GM19438 (cell line): ENCODE results near the gene GHRHR.

ENCODE experiments used
- ATAC-seq: cut with Tn5 transposase; IDR thresholded peaks from one replicate; pipeline ENCODE4 v1.9.1; 2021; ENCODE audit warnings: low read depth; ENCODE audit not compliant: unreplicated experiment

GHRHR gene

DNA sequence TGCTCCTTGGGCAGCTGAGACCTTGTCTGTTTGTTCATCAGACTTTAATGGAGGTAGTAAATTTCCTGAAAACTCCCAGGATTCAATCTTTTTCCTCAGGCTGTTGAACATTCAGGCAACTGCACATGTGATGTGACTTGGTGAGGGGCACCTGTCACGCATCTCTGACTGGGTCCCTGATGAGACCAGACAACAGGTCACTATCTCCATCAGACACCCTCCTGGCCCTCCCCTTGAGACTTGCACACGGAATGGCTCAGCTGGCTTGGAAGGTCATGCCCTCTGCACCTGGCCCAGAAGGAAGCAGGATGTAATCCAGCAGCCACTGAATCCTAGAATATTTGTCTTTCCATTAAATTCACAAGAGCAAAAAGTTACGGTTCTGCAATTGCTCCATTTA, 36.2 kb upstream of the GHRHR start:
- ATAC-seq, result no peak

GRCh38 chr7:30928254-30928872, 35.4 kb upstream of the GHRHR start:
- ATAC-seq, result no peak

DNA sequence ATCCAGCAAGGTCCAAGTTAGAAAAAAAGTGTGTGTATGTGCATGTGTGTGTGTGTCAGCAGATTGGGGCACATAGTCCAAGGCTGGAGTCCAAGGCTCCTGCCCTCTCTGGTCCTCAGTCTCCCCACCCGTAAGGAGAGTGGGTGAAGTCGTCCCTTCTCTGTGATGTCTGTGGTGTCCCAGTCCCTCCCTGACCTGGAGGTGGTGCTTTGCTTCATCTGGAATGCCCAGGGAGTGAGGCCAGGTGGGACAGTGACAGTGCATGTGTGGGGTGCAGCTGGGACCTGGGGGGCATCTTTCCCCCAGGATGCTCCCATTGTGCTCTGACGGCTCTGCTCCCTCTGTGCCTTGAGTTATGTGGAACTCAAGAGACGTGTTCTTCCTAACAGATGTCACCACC, 34.1 kb upstream of the GHRHR start:
- no peak for ATAC-seq

DNA sequence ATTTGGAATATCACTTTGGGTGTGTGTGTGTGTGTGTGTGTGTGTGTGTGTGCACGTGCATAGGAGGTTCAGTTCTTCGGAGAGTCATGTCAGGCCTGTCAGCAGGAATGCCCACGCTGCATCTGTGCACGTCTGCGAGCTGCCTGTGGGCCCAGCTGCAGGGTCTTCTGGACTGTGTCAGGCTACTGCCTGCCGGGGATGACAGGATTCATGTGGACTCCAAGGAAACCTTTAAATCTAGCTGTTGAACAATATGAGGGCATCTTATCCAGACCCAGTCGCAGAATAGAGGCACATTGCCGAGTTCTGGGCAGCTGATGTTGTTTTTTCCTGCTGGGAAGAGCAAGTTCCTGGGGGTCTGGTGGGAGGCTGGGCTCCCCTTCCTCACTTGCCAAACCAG, 33.1 kb upstream of the GHRHR start:
- ATAC-seq, result no peak

GRCh38 chr7:30931161-30931928, 32.4 kb upstream of the GHRHR start:
- ATAC-seq, result no peak

DNA sequence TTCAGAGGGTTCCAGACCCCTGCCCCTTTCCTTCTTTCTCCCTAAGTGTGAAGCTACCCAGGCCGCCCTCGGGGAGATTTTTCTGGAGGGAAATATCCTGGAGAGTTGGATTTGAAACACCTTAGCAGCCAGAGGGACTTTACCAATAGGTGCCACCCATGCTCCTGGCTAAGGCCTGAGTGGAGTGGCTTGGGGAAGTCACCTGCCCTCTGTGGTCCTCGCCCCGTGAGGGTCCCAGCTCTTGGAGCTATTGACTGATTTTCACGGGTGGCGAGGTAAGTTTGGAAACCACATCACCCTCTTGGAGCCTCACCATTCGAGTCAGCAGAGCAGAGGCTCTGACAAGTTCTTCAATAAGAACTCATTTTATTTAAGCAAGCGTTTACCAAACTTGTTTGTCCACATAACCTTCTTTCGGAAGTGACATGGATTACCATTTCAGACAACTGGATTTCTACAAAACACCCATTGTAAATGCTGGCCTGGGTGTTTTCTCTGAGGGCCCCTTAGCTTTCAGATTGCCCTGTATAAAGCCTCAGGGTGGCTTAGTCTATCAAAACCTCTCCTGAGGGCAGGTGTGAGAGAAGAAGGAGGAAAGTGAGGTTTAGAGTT, 31.7 kb upstream of the GHRHR start:
- no peak for ATAC-seq

DNA sequence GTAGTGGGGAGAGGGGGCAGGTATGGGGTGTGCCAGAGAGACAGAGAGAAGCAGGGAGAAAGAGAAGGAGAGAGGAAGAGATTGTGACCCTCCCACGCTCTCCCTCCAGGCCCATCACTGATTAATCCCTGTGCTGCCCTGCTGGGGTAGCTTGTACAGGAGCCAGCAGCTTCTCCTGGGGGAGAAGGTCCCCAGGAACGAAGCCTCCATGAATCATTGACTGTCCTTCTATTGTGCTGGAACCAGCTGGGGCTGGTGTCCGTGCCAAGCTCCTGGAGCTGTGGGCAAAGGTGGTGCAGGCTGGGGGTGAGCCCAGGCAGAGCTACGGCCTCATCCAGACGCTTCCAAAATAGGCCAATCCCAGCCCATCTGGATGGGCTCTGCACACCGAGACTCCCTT, 31.2 kb upstream of the GHRHR start:
- no peak for ATAC-seq

DNA sequence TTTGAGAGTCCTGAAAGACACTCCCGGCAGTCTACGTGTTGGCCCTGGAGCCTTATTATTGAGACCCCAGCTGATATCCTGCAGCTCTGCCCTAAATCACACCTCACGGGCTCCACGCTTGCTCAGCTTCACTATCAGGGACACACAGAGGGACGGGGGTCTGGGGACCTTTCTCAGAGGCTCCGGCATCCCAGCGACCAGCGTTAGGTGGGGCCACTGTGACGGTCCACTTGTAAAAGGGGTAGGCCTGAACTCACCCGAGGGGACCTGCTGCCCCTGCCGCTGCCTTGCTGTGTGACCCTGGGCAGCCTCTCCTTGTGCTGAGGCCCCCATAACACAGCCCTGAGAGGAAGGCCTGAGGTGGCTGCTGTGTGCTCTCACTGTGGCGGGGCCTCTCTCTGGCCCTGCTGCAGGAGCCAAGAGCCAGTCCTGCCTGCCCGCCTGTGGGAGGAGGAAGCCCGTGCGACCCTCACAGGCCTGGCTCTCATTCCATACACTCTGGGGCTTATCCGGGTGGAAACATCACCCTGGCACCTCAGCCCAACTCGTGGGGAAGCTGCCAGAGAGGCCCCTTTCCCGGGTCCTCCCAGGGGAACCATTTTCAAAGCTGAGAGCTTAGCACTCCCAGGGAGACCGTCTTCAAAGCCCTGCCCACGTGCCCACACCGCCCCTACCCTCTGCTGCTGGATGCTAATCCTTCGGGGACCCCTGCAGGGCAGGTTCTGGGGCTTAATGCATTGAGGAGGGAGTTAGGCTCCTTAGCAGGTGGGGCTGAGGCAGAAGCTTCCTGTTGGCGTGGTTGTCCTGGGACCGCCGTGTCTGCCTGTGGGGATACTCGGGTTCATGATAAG, 30.4 kb upstream of the GHRHR start:
- no peak for ATAC-seq

DNA sequence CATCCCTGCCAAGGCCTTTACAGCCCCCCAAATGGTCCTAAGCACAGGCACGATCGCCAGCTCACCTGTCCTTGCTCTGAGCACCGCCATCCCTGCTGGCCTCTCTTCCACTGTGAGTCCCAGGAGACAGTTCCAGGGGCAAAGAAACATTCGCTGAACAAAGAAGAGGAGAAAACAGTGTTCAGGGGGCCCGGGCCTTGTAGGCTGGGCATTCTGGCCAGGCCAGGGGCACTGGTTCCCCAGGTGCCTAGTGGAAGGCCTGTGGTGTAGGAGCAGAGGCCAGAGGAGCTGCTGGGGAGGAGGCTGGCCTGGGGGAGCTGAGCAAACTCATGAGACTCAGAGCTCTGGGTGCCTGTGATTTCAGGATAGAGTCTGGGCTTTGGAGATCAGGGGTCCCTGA, 29.5 kb upstream of the GHRHR start:
- ATAC-seq, result no peak

- ATAC-seq, result no peak
Measured at GRCh38 chr7:30934732-30935568, 28.8 kb upstream of the GHRHR start.

DNA sequence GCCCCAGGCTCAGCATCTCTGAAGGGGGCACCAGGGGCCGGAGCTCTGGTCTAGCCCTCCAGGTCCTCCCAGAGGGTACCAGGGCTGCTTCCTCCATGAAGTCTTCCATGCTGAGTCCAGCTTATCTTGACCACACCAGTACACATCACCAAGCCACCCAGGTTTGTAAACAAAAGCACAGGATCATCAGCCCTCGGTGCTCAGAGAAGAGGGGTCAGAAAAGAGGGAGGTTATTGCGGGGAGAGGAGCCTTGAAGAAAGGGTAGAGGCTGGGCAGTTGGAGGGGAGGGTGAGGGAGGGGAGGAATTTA, 28.2 kb upstream of the GHRHR start:
- ATAC-seq, result no peak

DNA sequence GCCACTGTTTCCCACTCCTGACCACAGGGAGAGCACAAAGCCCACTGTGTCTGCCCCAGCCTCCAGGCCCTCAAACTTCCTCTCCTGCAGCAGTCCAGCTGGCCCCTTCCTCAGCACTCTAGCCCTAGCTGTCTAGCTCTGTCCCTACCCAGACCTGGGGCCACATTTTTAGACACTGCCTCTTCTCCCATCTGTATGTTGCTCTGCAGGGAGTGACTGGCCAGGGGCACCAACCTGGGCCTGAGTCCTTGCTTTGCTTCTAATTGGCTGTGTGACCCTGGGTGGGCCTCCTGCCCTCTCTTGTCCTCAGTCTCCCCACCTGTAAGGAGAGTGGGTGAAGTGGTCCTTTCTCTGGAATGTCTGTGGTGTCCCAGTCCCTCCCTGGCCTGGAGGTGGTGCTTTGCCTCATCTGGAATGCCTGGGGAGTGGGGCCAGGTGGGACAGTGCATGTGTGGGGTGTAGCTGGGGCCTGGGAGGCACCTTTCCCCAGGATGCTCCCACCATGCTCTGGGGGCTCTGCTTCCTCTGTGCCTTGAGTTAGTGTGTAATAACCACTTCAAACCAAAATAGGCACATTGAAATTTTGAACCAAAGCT, 27.0 kb upstream of the GHRHR start:
- no peak for ATAC-seq

DNA sequence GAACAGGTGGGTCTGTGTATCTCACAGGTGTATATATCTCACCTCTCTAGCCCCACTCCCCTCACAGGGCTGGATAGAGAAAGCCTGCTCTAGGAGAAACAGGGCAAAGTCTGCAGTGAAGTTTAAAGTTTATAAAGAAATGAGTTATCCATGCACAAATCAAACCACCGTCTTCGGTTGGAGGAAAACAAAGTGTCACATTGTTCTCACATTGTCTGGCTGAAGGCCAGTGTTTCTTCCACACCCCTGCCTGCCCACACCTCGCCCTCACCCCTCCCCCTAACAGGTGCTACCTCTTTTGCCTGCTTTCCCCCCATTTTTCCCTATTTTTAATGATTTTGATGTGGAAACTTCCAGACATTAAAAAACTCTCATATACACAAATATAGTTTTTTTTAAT, 26.3 kb upstream of the GHRHR start:
- ATAC-seq, result no peak

DNA sequence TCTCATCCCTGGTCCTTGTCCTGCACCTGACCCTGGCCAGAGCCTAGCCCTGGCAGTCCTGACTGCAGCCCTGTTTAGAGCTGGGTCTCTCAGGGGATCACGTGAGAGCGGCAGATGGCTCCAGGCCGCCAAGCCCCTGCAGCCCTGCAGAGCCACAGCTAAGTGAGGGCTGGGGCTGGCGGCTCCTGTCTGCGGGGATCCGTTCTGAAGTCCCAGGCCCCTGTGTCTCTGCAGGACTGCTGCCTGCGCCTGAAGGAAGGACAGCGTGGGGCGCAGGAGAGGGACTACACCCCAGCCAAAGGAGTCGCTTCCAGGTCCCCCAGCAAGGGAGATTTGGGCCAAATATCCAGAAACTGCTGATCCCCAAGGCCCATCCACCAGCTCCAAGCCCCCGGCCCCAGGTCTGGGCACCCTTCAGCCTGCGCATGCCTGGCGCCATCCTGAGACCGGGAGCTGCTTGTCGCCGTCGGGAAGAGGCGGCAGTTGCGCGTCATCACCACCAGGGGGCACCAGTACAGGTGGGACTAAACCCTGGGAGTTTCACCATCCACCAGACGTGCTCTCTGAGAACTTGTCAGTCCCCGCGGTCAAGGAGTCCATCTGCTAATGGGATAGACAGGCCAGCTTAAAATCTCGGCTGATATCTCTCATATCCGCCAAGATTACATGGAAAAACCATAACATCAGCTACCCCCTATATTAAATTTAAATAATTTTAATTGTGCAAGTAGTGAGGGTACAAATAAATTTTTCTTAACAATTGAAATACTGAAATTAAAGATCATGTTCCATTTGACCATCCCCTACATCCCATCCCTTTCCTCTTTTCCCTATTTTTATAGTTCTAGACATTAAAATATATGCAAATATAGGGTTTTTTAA, 25.1 kb upstream of the GHRHR start:
- peak; percentile 93 for ATAC-seq

GRCh38 chr7:30941582-30942323, 22.0 kb upstream of the GHRHR start:
- ATAC-seq, result no peak

DNA sequence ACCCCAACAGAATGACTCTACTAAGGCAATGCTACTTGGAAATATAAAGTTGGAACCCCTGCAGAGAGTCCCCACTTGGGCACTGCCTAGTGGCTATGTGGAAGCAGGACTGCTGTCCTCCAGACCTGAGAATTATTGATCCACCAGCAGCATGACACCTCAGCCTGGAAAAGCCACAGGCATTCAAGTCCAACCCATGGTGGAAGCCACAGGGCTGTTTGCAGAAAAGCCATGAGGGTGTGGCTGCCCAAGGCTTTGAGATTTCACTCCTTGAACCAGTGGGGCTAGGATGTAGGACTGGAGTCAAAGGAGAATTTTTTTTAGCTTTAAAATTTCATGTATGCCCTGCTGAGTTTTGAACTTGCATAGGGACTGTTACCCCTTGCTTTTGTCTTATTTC, 13.6 kb upstream of the GHRHR start:
- no peak for ATAC-seq

DNA sequence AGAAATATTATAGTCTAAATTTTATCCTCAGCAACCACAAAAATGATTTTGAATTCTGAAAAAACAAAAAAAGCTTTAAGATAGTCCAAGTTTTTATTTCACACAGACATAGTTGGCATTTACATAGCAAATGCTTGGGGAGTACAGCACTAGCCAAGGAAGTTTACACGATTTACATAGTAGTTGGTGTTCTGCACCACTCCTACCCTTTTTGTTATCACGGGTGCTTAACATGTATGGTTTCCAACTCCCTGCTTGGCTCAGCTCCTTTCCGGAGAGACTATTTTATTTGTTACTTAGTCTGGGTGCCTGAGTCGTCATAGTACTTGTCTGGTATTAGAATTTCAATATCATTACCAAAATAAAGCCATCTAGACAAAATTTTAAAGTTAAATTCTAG, 8.8 kb upstream of the GHRHR start:
- no peak for ATAC-seq

DNA sequence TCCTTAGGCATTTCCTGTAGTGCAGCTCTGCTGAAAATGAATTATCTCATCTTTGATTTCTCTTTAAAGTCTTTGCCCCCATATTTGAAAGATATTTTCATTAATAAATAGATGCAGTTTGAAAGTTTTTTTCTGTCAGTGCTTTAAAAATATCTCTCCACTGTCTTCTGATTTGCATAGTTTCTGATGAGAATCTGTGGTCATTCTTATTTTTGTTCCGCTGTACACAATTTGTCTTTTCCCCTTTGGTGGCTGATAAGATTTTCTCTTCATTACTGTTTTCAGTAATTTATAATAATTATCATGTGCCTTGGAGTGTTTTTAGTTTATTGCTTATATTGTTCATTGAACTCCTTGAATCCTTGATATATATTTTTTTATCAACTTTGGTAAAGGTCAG, 7.0 kb upstream of the GHRHR start:
- no peak for ATAC-seq
